GM12878 (cell line): Measurements from ENCODE around the gene LAMA5. TPM values are rescaled to one million over a fixed set of nuclear protein-coding genes. Genes with fewer than 3 reads are reported as not detected.

Source experiments
- ATAC-seq: fragments of 200-7000 bp; cut with Tn5 transposase; 3 replicates; pipeline ENCODE4 v1.9.1; 2020; ENCODE audit warnings: mild to moderate bottlenecking, moderate library complexity
- BruUV-seq: library from RNA; stranded (reverse); fragments of 400-500 nt; replicated peaks from 2 replicates; lab custom pipeline; 2021; lab: Mats Ljungman, UMichigan
- CTCF ChIA-PET: fragments of 300-600 bp; sonication (Branson Sonifier 250); formaldehyde crosslinking; extraction: SDS; loops from one replicate; lab custom pipeline; 2021; ENCODE audit warnings: inconsistent platforms; lab: Yijun Ruan, JAX
- POLR2A ChIA-PET: fragments of 350-600 bp; formaldehyde crosslinking; extraction: SDS; loops from one replicate; lab custom pipeline; 2021; ENCODE audit warnings: inconsistent platforms; lab: Charles Lee
- RAD21 ChIA-PET: fragments of 300-600 bp; sonication (Branson Sonifier 250); formaldehyde crosslinking; loops from one replicate; lab custom pipeline; 2023; ENCODE audit warnings: antibody characterized with exemption; ENCODE audit not compliant: unreplicated experiment; lab: Charles Lee
- SMC1A ChIA-PET: fragments of 300-600 bp; sonication (Branson Sonifier 250); formaldehyde crosslinking; loops from one replicate; lab custom pipeline; 2023; ENCODE audit not compliant: unreplicated experiment, uncharacterized antibody; lab: Charles Lee
- DNase-seq: peaks from one replicate; pipeline ENCODE4 v3.0.0-alpha.2; 2011; ENCODE audit warnings: low read depth, low spot score
- FAIRE-seq: peaks from 3 replicates; lab custom pipeline; 2011; peaks lifted over from hg19 to GRCh38; lab: Jason Lieb, UNC
- H2AFZ ChIP-seq: 2 replicates; pipeline ENCODE4 v1.6.0; 2011; ENCODE audit warnings: low read depth, low read length, control low read depth; ENCODE audit not compliant: control insufficient read depth
- H3K27ac ChIP-seq: 2 replicates; pipeline ENCODE4 v1.5.1; 2011; ENCODE audit warnings: control low read depth; ENCODE audit not compliant: control insufficient read depth, insufficient read depth
- H3K27me3 ChIP-seq, 2 experiments: replicated peaks in 1 of 2; 2 replicates each; pipeline versions ENCODE4 v1.6.0 to v1.6.1; 2011; ENCODE audit warnings: low read length in 1 of 2; ENCODE audit not compliant: control insufficient read depth in 2 of 2, insufficient read depth in 2 of 2
- H3K36me3 ChIP-seq, 2 experiments: 2 replicates each; pipeline ENCODE4 v1.5.1; 2011; ENCODE audit warnings: low read length in 1 of 2; ENCODE audit not compliant: control insufficient read depth in 2 of 2, insufficient read depth in 2 of 2
- H3K4me1 ChIP-seq: 2 replicates; pipeline ENCODE4 v1.6.1; 2011; ENCODE audit warnings: mild to moderate bottlenecking, low read length, moderate library complexity, mixed read lengths; ENCODE audit not compliant: control insufficient read depth, insufficient read depth
- H3K4me2 ChIP-seq: 2 replicates; pipeline ENCODE4 v1.6.0; 2011; ENCODE audit warnings: control low read depth; ENCODE audit not compliant: control insufficient read depth, insufficient read depth
- H3K4me3 ChIP-seq: fragments of 200-600 bp; sonication (generic); 2 replicates; pipeline ENCODE4 v1.5.1; 2016
- H3K79me2 ChIP-seq: 2 replicates; pipeline ENCODE4 v1.6.0; 2011; ENCODE audit warnings: low read length; ENCODE audit not compliant: control insufficient read depth, insufficient read depth
- H3K9ac ChIP-seq: 2 replicates; pipeline ENCODE4 v1.8.0; 2011; ENCODE audit warnings: low read length, control low read depth, mixed read lengths; ENCODE audit not compliant: control insufficient read depth, insufficient read depth
- H3K9me3 ChIP-seq: replicated peaks from 3 replicates; pipeline ENCODE4 v1.5.1; 2011; ENCODE audit warnings: mild to moderate bottlenecking, low read length; ENCODE audit not compliant: control insufficient read depth, insufficient read depth
- H4K20me1 ChIP-seq: 2 replicates; pipeline ENCODE4 v1.6.0; 2011; ENCODE audit not compliant: control insufficient read depth, insufficient read depth
- BMI1 ChIP-seq: fragments of 450-650 bp; IDR thresholded peaks from 2 replicates; pipeline ENCODE4 v1.6.1; 2016; ENCODE audit warnings: mild to moderate bottlenecking, moderate library complexity, borderline replicate concordance
- CEBPB ChIP-seq, 2 experiments: fragments of 150-350 bp in 1 of 2; IDR thresholded peaks; 2 replicates each; pipeline ENCODE4 v1.6.1; 2012 to 2014; ENCODE audit warnings: low read depth in 2 of 2, low read length in 2 of 2, borderline replicate concordance in 1 of 2, inconsistent platforms in 1 of 2
- FOXM1 ChIP-seq: IDR thresholded peaks from 2 replicates; pipeline ENCODE4 v1.6.1; 2012; ENCODE audit warnings: low read depth, mild to moderate bottlenecking, inconsistent platforms, low read length, moderate library complexity
- MXI1 ChIP-seq: fragments of 150-350 bp; IDR thresholded peaks from 2 replicates; pipeline ENCODE4 v1.6.1; 2011; ENCODE audit warnings: low read depth, mild to moderate bottlenecking, inconsistent platforms, low read length, improper control_type of control experiment
- NFIC ChIP-seq: IDR thresholded peaks from 2 replicates; pipeline ENCODE4 v1.6.1; 2012; ENCODE audit warnings: low read depth, mild to moderate bottlenecking, inconsistent platforms, low read length, moderate library complexity
- PAX8 ChIP-seq: fragments of 450-650 bp; IDR thresholded peaks from 2 replicates; pipeline ENCODE4 v1.6.1; 2017; ENCODE audit warnings: mild to moderate bottlenecking, moderate library complexity
- RAD51 ChIP-seq: fragments of 450-650 bp; IDR thresholded peaks from 2 replicates; pipeline ENCODE4 v1.6.1; 2016; ENCODE audit warnings: moderate library complexity, mild to moderate bottlenecking, inconsistent platforms
- RFX5 ChIP-seq: IDR thresholded peaks from 2 replicates; pipeline ENCODE4 v1.6.1; 2011; ENCODE audit warnings: low read depth, low read length, improper control_type of control experiment
- SKIL ChIP-seq: fragments of 450-650 bp; IDR thresholded peaks from 2 replicates; pipeline ENCODE4 v1.6.1; 2017; ENCODE audit warnings: mild to moderate bottlenecking, low read depth, inconsistent platforms; ENCODE audit not compliant: poor library complexity, severe bottlenecking
- SREBF2 ChIP-seq: IDR thresholded peaks from 2 replicates; pipeline ENCODE4 v1.6.1; 2012; ENCODE audit warnings: mild to moderate bottlenecking, low read length
- TCF7 ChIP-seq: IDR thresholded peaks from 2 replicates; pipeline ENCODE4 v1.6.1; 2014; ENCODE audit warnings: antibody characterized with exemption, borderline replicate concordance
- USF2 ChIP-seq: IDR thresholded peaks from 2 replicates; pipeline ENCODE4 v1.6.1; 2011; ENCODE audit warnings: low read depth, low read length, improper control_type of control experiment, borderline replicate concordance
- WRNIP1 ChIP-seq: IDR thresholded peaks from 2 replicates; pipeline ENCODE4 v1.6.1; 2011; ENCODE audit warnings: low read depth, low read length, improper control_type of control experiment, borderline replicate concordance
- YBX1 ChIP-seq: fragments of 450-650 bp; IDR thresholded peaks from 2 replicates; pipeline ENCODE4 v1.6.1; 2016; ENCODE audit warnings: antibody characterized with exemption
- WGBS: methylation state at CpG from one replicate; pipeline ENCODE4 v1.1.6; 2016; ENCODE audit warnings: low lambda C conversion rate; ENCODE audit not compliant: insufficient replicate concordance, insufficient coverage; ENCODE audit errors: missing lambda C conversion rate; 5-methylcytosine and 5-hydroxymethylcytosine counted together
- in situ Hi-C: fragments of 300-500 bp; cut with MboI; formaldehyde crosslinking; loops from 9 replicates; pipeline ENCODE4 v1.14.3; 2018; ENCODE audit warnings: mixed read lengths
- intact Hi-C: fragments of 100-400 bp; cut with micrococcal nuclease; formaldehyde crosslinking; loops from one replicate; pipeline ENCODE4 v1.14.2; 2022; ENCODE audit not compliant: unreplicated experiment
- polyA plus RNA-seq, 11 experiments: library from polyadenylated mRNA; depleted of rRNA in 4 of 11; unstranded in 6 of 11; stranded (reverse) in 5 of 11; fragments of >200 nt; fragmentation: Nextera tagmentation in 4 of 11; fragmentation: Illumina TruSeq in 1 of 11; extraction: Ambion mirVana in 4 of 11; extraction: Trizol in 1 of 11; gene quantifications; 1 replicate in 1 of 11; 2 replicates in 10 of 11; pipeline versions ENCODE4 v1.2.1 to v1.2.3, GENCODE V29; 2011 to 2016; ENCODE audit warnings: inconsistent platforms in 2 of 11, missing spikeins in 2 of 11, low read depth in 1 of 11
- total RNA-seq, 4 experiments: library from RNA; depleted of rRNA in 3 of 4; stranded (reverse); fragments of >200 nt in 3 of 4; fragmentation: Illumina TruSeq in 1 of 4; extraction: Trizol in 1 of 4; gene quantifications; 2 replicates each; pipeline versions ENCODE4 v1.2.1 to v1.2.3, GENCODE V29; 2013 to 2021
- TF ChIP-seq, protein P1 (sequence below): fragments of 450-650 bp; formaldehyde crosslinking; IDR thresholded peaks from 2 replicates; pipeline ENCODE4 v1.5.0; 2022; ENCODE audit warnings: mild to moderate bottlenecking, missing genetic modification characterization
- TF ChIP-seq, protein P2 (sequence below): fragments of 450-650 bp; IDR thresholded peaks from 2 replicates; pipeline ENCODE4 v1.6.1; 2017; ENCODE audit warnings: antibody characterized with exemption, mild to moderate bottlenecking, moderate library complexity

The LAMA5 gene
- total and polyA plus RNA-seq, 10 of the 15 experiments (the other 5 are each of a cell fraction or from before 2014, with no cell fraction given): 0.09 to 3.1 (median 1.6) TPM; not detected in 3

DNA sequence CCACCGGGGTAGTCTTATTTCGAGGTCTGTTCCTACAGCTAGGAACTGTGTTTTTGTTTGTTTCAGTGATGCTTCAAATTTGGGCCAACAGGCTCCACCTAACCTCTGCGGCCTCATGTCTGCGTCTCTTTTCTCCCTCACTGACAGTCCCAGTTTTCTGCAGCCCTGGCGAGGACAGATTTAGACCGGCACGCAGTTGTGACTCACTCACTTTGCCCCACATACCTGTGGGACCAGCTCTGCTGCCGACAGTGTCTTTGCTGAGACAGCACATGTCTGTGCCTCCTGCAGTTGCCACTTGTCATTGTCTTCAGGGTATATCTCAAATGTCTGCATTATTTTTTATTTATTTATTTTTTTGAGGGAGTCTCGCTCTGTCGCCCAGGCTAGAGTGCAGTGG is 99.6 kb downstream of the LAMA5 start:
- H3K4me1 ChIP-seq: no peaks in the 10 kb centered on the region
- no peak overlapping the region for H3K4me3 ChIP-seq
- H2AFZ ChIP-seq: no peak overlapping the region
- DNase-seq (no peak), ATAC-seq (no peak), FAIRE-seq (no peak)
- ChIA-PET CTCF (no interaction called here), POLR2A (no interaction called here), SMC1A (no interaction called here), RAD21 (no interaction called here)
- no peaks in the 10 kb centered on the region for H3K27me3 ChIP-seq
- H3K79me2 ChIP-seq: no peaks in the 10 kb centered on the region
- H4K20me1 ChIP-seq: no peaks in the 10 kb centered on the region
- intact Hi-C loops: no loop called here
- in situ Hi-C loops: no loop called here
- BruUV-seq: no TSS peak
- H3K4me2 ChIP-seq: no peak overlapping the region
- H3K9ac ChIP-seq: no peak overlapping the region
- TF ChIP-seq SKIL (no peak), PAX8 (no peak), YBX1 (no peak), RAD51 (no peak), CEBPB (IDR thresholded peaks at IDR 0.05; ENCODE audit: borderline replicate concordance in 1 of 2, low read depth in 2 of 2, low read length in 2 of 2) (no peak), BMI1 (no peak), MXI1 (no peak), TCF7 (no peak), NFIC (no peak), USF2 (no peak), SREBF2 (no peak), RFX5 (no peak), FOXM1 (no peak), WRNIP1 (no peak)
- TF ChIP-seq, protein P1, sequence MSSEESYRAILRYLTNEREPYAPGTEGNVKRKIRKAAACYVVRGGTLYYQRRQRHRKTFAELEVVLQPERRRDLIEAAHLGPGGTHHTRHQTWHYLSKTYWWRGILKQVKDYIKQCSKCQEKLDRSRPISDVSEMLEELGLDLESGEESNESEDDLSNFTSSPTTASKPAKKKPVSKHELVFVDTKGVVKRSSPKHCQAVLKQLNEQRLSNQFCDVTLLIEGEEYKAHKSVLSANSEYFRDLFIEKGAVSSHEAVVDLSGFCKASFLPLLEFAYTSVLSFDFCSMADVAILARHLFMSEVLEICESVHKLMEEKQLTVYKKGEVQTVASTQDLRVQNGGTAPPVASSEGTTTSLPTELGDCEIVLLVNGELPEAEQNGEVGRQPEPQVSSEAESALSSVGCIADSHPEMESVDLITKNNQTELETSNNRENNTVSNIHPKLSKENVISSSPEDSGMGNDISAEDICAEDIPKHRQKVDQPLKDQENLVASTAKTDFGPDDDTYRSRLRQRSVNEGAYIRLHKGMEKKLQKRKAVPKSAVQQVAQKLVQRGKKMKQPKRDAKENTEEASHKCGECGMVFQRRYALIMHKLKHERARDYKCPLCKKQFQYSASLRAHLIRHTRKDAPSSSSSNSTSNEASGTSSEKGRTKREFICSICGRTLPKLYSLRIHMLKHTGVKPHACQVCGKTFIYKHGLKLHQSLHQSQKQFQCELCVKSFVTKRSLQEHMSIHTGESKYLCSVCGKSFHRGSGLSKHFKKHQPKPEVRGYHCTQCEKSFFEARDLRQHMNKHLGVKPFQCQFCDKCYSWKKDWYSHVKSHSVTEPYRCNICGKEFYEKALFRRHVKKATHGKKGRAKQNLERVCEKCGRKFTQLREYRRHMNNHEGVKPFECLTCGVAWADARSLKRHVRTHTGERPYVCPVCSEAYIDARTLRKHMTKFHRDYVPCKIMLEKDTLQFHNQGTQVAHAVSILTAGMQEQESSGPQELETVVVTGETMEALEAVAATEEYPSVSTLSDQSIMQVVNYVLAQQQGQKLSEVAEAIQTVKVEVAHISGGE (CRISPR knock-in tag): no peak
- TF ChIP-seq, protein P2, sequence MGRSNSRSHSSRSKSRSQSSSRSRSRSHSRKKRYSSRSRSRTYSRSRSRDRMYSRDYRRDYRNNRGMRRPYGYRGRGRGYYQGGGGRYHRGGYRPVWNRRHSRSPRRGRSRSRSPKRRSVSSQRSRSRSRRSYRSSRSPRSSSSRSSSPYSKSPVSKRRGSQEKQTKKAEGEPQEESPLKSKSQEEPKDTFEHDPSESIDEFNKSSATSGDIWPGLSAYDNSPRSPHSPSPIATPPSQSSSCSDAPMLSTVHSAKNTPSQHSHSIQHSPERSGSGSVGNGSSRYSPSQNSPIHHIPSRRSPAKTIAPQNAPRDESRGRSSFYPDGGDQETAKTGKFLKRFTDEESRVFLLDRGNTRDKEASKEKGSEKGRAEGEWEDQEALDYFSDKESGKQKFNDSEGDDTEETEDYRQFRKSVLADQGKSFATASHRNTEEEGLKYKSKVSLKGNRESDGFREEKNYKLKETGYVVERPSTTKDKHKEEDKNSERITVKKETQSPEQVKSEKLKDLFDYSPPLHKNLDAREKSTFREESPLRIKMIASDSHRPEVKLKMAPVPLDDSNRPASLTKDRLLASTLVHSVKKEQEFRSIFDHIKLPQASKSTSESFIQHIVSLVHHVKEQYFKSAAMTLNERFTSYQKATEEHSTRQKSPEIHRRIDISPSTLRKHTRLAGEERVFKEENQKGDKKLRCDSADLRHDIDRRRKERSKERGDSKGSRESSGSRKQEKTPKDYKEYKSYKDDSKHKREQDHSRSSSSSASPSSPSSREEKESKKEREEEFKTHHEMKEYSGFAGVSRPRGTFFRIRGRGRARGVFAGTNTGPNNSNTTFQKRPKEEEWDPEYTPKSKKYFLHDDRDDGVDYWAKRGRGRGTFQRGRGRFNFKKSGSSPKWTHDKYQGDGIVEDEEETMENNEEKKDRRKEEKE: no peak
- no peaks in the 10 kb centered on the region; the same call in 2 of the 3 replicates for H3K9me3 ChIP-seq
- no peak overlapping the region for H3K27ac ChIP-seq
- peaks cover 11 to 15% of the 10 kb centered on the region in 2 experiments; a peak in 3 of 4 replicates for H3K36me3 ChIP-seq
- WGBS: 98% methylated on average over 10 of the region's 10 CpGs
